ENCODE measurements around the gene HEG1.

The HEG1 gene

GRCh38 chr3:125025642-125026041 is 30.2 kb downstream of the HEG1 start:
- H3K79me2 ChIP-seq (ENCODE audit: insufficient read depth, low read length), result no peaks in the 10 kb centered on the region
- H3K27ac ChIP-seq (ENCODE audit: low read depth, low read length), result no peak overlapping the region
- H3K36me3 ChIP-seq (ENCODE audit: low read length), result no peaks in the 10 kb centered on the region
- no peaks in the 10 kb centered on the region for H3K27me3 ChIP-seq (ENCODE audit: low read length)
- no peaks in the 10 kb centered on the region for H4K20me1 ChIP-seq (ENCODE audit: low read depth, low read length)
- H3K9ac ChIP-seq (ENCODE audit: low read length), result no peak overlapping the region
- TF ChIP-seq, protein P1, sequence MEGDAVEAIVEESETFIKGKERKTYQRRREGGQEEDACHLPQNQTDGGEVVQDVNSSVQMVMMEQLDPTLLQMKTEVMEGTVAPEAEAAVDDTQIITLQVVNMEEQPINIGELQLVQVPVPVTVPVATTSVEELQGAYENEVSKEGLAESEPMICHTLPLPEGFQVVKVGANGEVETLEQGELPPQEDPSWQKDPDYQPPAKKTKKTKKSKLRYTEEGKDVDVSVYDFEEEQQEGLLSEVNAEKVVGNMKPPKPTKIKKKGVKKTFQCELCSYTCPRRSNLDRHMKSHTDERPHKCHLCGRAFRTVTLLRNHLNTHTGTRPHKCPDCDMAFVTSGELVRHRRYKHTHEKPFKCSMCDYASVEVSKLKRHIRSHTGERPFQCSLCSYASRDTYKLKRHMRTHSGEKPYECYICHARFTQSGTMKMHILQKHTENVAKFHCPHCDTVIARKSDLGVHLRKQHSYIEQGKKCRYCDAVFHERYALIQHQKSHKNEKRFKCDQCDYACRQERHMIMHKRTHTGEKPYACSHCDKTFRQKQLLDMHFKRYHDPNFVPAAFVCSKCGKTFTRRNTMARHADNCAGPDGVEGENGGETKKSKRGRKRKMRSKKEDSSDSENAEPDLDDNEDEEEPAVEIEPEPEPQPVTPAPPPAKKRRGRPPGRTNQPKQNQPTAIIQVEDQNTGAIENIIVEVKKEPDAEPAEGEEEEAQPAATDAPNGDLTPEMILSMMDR (IDR thresholded peaks at IDR 0.05; ENCODE audit: insufficient read depth, low read length, poor library complexity, severe bottlenecking), result no peak
- no peak for TF ChIP-seq EZH2phosphoT487 (conservative IDR thresholded peaks at IDR 0.05; ENCODE audit: low read length)
- H3K9me3 ChIP-seq (ENCODE audit: insufficient read depth, low read length), result no peaks in the 10 kb centered on the region
- H3F3A ChIP-seq (ENCODE audit: insufficient read depth), result no peaks in the 10 kb centered on the region
- no peak overlapping the region for H2AFZ ChIP-seq (ENCODE audit: low read depth, low read length, severe bottlenecking)
- H3K9me2 ChIP-seq (replicated peaks; ENCODE audit: insufficient read depth, low read length), result no peaks in the 10 kb centered on the region
- H3K4me2 ChIP-seq (ENCODE audit: low read depth, low read length, poor library complexity, severe bottlenecking), result no peak overlapping the region
- no peak overlapping the region for H3K4me3 ChIP-seq (ENCODE audit: insufficient read depth, low read length, poor library complexity, severe bottlenecking)

GRCh38 chr3:125024817-125025216 is 31.0 kb downstream of the HEG1 start:
- Histone ChIP-seq H3F3A (ENCODE audit: insufficient read depth) (no peaks in the 10 kb centered on the region), H3K27ac (ENCODE audit: low read depth, low read length) (no peak overlapping the region), H3K27me3 (ENCODE audit: low read length) (no peaks in the 10 kb centered on the region), H3K36me3 (ENCODE audit: low read length) (no peaks in the 10 kb centered on the region), H3K9me3 (ENCODE audit: insufficient read depth, low read length) (no peaks in the 10 kb centered on the region), H3K9ac (ENCODE audit: low read length) (no peak overlapping the region), H4K20me1 (ENCODE audit: low read depth, low read length) (no peaks in the 10 kb centered on the region), H2AFZ (ENCODE audit: low read depth, low read length, severe bottlenecking) (no peak overlapping the region), H3K4me2 (ENCODE audit: low read depth, low read length, poor library complexity, severe bottlenecking) (no peak overlapping the region), H3K79me2 (ENCODE audit: insufficient read depth, low read length) (no peaks in the 10 kb centered on the region), H3K9me2 (replicated peaks; ENCODE audit: insufficient read depth, low read length) (no peaks in the 10 kb centered on the region), H3K4me3 (ENCODE audit: insufficient read depth, low read length, poor library complexity, severe bottlenecking) (no peak overlapping the region)
- TF ChIP-seq, protein P1 (IDR thresholded peaks at IDR 0.05; ENCODE audit: insufficient read depth, low read length, poor library complexity, severe bottlenecking), result no peak
- TF ChIP-seq EZH2phosphoT487 (conservative IDR thresholded peaks at IDR 0.05; ENCODE audit: low read length), result no peak

GRCh38 chr3:125023833-125024555 is 31.8 kb downstream of the HEG1 start:
- H3K9ac ChIP-seq (ENCODE audit: low read length), result no peak overlapping the region
- no peak overlapping the region for H3K4me3 ChIP-seq (ENCODE audit: insufficient read depth, low read length, poor library complexity, severe bottlenecking)
- H3K79me2 ChIP-seq (ENCODE audit: insufficient read depth, low read length), result no peaks in the 10 kb centered on the region
- H3K9me3 ChIP-seq (ENCODE audit: insufficient read depth, low read length), result no peaks in the 10 kb centered on the region
- no peaks in the 10 kb centered on the region for H3K27me3 ChIP-seq (ENCODE audit: low read length)
- no peak overlapping the region for H3K4me2 ChIP-seq (ENCODE audit: low read depth, low read length, poor library complexity, severe bottlenecking)
- H3K27ac ChIP-seq (ENCODE audit: low read depth, low read length), result no peak overlapping the region
- no peak for TF ChIP-seq EZH2phosphoT487 (conservative IDR thresholded peaks at IDR 0.05; ENCODE audit: low read length)
- no peak overlapping the region for H2AFZ ChIP-seq (ENCODE audit: low read depth, low read length, severe bottlenecking)
- no peaks in the 10 kb centered on the region for H4K20me1 ChIP-seq (ENCODE audit: low read depth, low read length)
- H3K36me3 ChIP-seq (ENCODE audit: low read length), result no peaks in the 10 kb centered on the region
- H3K9me2 ChIP-seq (replicated peaks; ENCODE audit: insufficient read depth, low read length), result no peaks in the 10 kb centered on the region
- no peaks in the 10 kb centered on the region for H3F3A ChIP-seq (ENCODE audit: insufficient read depth)

GRCh38 chr3:125022206-125022605 is 33.6 kb downstream of the HEG1 start:
- Histone ChIP-seq H3K79me2 (ENCODE audit: insufficient read depth, low read length) (no peaks in the 10 kb centered on the region), H3F3A (ENCODE audit: insufficient read depth) (no peaks in the 10 kb centered on the region), H3K36me3 (ENCODE audit: low read length) (no peaks in the 10 kb centered on the region), H3K27ac (ENCODE audit: low read depth, low read length) (no peak overlapping the region), H3K4me3 (ENCODE audit: insufficient read depth, low read length, poor library complexity, severe bottlenecking) (no peak overlapping the region), H3K4me2 (ENCODE audit: low read depth, low read length, poor library complexity, severe bottlenecking) (no peak overlapping the region), H2AFZ (ENCODE audit: low read depth, low read length, severe bottlenecking) (no peak overlapping the region), H3K9ac (ENCODE audit: low read length) (no peak overlapping the region), H3K9me3 (ENCODE audit: insufficient read depth, low read length) (no peaks in the 10 kb centered on the region), H3K27me3 (ENCODE audit: low read length) (no peaks in the 10 kb centered on the region), H3K9me2 (replicated peaks; ENCODE audit: insufficient read depth, low read length) (no peaks in the 10 kb centered on the region), H4K20me1 (ENCODE audit: low read depth, low read length) (no peaks in the 10 kb centered on the region)
- TF ChIP-seq EZH2phosphoT487 (conservative IDR thresholded peaks at IDR 0.05; ENCODE audit: low read length), result no peak
- TF ChIP-seq, protein P1 (IDR thresholded peaks at IDR 0.05; ENCODE audit: insufficient read depth, low read length, poor library complexity, severe bottlenecking), result no peak

Measured in SU-DHL-6 (cell line).